Upper lobe of right lung (tissue), 1 donor: ENCODE measurements around the gene APMAP. TPM values are rescaled to one million over a fixed set of nuclear protein-coding genes. Genes with fewer than 3 reads are reported as not detected.

ENCODE experiments used
- ATAC-seq: fragments of 200-7000 bp; cut with Tn5 transposase; one replicate; pipeline ENCODE4 v1.9.1; 2020; ENCODE audit warnings: mild to moderate bottlenecking, moderate library complexity
- DNase-seq: peaks from one replicate; pipeline ENCODE4 v3.0.0-alpha.2; 2020
- H3K27ac ChIP-seq: fragments of 200-600 bp; one replicate; pipeline ENCODE4 v1.8.0; 2022
- H3K27me3 ChIP-seq: fragments of 200-600 bp; one replicate; pipeline ENCODE4 v1.8.0; 2022; ENCODE audit warnings: mild to moderate bottlenecking
- H3K36me3 ChIP-seq: fragments of 200-600 bp; one replicate; pipeline ENCODE4 v1.8.0; 2022
- H3K4me1 ChIP-seq: fragments of 200-600 bp; one replicate; pipeline ENCODE4 v1.8.0; 2022
- H3K4me3 ChIP-seq: fragments of 200-600 bp; one replicate; pipeline ENCODE4 v1.8.0; 2022; ENCODE audit warnings: mild to moderate bottlenecking
- H3K9me3 ChIP-seq: fragments of 200-600 bp; one replicate; pipeline ENCODE4 v1.8.0; 2022
- intact Hi-C: fragments of 100-400 bp; cut with DNase I; formaldehyde crosslinking; loops from one replicate; pipeline ENCODE4 v1.11.0; 2022
- total RNA-seq: library from RNA; stranded (reverse); fragmentation: NEBNext Ultra II Directional; extraction: Animal tissue kit (Norgen Biotek cat#: 25700); gene quantifications from one replicate; pipeline ENCODE4 v1.2.1, GENCODE V29; 2021
- TF ChIP-seq, protein P1 (sequence below): fragments of 200-600 bp; IDR thresholded peaks from one replicate; pipeline ENCODE4 v1.8.0; 2022; ENCODE audit warnings: antibody characterized with exemption
- donor health status: DM: no; HTN: yes; CAD: no; lungs with severe emphysema.

APMAP gene
- total RNA-seq, 1 donor from 2014 or later: 73.5 TPM

DNA sequence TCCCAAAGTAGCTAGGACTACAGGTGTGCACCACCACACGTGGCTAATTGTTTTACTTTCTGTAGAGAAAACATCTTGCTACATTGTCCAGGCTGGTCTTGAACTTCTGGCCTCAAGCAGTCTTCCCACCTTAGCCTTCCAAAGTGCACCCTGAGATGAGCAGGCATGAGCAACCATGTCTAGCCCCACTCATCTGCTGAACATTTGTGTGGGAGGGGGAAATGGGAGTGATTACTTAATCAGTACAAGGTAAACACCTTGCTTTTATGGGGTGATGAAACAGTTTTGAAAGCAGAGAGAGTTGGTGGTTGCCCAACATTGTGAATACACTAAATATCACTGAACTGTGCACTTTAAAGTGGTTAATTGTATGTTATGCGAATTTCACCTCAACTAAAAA is 5.3 kb downstream of the APMAP start:
- Histone ChIP-seq H3K9me3 (no peaks in the 10 kb centered on the region), H3K4me3 (no peak overlapping the region), H3K36me3 (no peaks in the 10 kb centered on the region), H3K27me3 (no peaks in the 10 kb centered on the region), H3K4me1 (peaks cover 24% of the 10 kb centered on the region), H3K27ac (no peak overlapping the region)
- TF ChIP-seq, protein P1, sequence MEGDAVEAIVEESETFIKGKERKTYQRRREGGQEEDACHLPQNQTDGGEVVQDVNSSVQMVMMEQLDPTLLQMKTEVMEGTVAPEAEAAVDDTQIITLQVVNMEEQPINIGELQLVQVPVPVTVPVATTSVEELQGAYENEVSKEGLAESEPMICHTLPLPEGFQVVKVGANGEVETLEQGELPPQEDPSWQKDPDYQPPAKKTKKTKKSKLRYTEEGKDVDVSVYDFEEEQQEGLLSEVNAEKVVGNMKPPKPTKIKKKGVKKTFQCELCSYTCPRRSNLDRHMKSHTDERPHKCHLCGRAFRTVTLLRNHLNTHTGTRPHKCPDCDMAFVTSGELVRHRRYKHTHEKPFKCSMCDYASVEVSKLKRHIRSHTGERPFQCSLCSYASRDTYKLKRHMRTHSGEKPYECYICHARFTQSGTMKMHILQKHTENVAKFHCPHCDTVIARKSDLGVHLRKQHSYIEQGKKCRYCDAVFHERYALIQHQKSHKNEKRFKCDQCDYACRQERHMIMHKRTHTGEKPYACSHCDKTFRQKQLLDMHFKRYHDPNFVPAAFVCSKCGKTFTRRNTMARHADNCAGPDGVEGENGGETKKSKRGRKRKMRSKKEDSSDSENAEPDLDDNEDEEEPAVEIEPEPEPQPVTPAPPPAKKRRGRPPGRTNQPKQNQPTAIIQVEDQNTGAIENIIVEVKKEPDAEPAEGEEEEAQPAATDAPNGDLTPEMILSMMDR: no peak
- DNase-seq (no peak), ATAC-seq (peak; percentile 29)
- intact Hi-C loops: no loop called here

DNA sequence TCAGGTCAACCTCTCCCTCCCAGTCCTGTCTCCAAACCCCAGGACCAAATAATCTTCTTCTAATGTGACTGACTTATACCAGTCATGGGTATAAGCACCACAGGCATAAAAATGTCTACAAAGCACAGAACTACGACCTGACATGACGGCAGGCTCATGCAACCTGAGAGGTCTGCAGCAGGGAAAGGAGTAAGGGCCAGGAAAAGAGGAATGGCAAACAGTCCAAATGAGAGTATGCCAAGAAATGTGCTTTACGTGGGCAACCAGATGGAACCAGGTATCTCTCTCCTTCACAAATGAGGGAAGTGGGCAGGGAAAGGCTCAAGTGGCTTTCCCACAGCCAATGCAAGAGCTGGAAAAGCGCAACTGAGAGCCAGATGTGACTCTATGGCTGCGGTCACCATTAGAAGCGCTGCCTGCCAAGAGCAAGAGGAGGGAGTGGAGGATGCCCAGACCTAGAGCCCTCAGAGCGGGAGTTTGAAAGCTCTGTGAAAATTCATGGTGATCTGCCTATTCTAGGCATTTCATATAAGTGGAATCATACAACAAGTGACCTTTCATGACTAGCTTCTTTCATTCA is 6.0 kb downstream of the APMAP start:
- no peak overlapping the region for H3K4me3 ChIP-seq
- H3K9me3 ChIP-seq: no peaks in the 10 kb centered on the region
- TF ChIP-seq, protein P1: no peak
- H3K27ac ChIP-seq: no peak overlapping the region
- peak; percentile 29 for DNase-seq
- H3K27me3 ChIP-seq: no peaks in the 10 kb centered on the region
- ATAC-seq: no peak
- intact Hi-C loops: no loop called here
- H3K4me1 ChIP-seq: peaks cover 22% of the 10 kb centered on the region
- H3K36me3 ChIP-seq: peaks cover 4% of the 10 kb centered on the region

DNA sequence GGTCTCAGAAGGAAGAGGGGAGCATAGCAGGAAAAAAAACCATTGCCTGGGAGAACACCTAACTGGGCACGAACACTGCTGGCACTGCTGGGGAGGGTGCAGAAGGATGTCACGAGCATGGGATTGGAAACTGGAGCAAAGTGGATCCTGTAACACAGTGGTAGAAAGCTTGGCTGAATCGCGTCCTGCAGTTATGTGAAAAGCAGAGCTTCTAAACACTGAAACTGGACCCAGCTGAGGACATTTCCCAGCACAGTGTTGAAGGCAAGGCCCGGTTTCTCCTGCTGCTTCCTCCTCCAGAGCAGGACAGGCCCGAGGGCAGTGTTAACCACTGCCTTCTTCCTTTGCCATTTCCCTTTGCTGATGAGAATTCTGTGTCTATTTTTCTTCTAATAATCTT is 6.7 kb downstream of the APMAP start:
- peak; percentile 12 for ATAC-seq
- Histone ChIP-seq H3K4me1 (peaks cover 15% of the 10 kb centered on the region), H3K27me3 (no peaks in the 10 kb centered on the region), H3K36me3 (peaks cover 11% of the 10 kb centered on the region), H3K9me3 (no peaks in the 10 kb centered on the region), H3K27ac (peak overlapping the region; percentile 38), H3K4me3 (no peak overlapping the region)
- intact Hi-C loops: no loop called here
- DNase-seq: no peak
- TF ChIP-seq, protein P1: no peak

DNA sequence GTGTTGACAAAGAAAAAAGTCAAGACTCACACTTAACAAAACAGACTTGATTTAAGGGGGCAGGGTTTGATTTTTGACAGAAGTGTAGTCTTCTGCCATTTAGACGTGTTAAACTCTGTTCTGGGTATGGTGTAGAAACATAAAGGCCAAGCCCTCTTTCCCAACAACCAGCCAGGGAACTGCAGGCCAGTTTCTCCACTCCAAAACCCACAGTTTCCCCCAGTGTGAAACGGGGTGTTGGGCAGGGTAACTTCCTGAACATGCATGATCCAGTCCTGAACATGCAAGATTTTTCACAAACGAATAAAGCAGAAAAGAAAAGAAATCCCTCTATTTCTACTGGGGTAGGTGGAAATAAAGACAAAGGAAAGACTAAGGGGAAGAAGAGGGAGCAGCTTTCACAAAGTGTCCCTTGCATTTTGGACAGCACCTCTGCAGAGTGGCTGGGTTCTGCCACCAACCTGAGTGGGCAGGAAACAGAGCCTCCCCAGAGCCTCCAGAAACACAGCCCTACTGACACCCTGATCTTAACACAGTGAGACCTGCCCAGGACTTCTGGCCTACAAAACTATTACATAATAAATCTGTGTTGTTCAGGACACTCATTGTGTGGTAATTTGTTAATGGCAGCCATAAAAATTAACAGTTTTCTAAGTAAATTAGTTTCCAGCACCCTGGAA is 7.5 kb downstream of the APMAP start:
- H3K27me3 ChIP-seq: no peaks in the 10 kb centered on the region
- ATAC-seq: peak; percentile 69
- H3K27ac ChIP-seq: peak overlapping the region; percentile 38
- H3K36me3 ChIP-seq: peaks cover 17% of the 10 kb centered on the region
- DNase-seq: peak; percentile 53
- H3K4me1 ChIP-seq: peaks cover 15% of the 10 kb centered on the region
- TF ChIP-seq, protein P1: no peak
- no peaks in the 10 kb centered on the region for H3K9me3 ChIP-seq
- no peak overlapping the region for H3K4me3 ChIP-seq
- intact Hi-C loops: no loop called here

DNA sequence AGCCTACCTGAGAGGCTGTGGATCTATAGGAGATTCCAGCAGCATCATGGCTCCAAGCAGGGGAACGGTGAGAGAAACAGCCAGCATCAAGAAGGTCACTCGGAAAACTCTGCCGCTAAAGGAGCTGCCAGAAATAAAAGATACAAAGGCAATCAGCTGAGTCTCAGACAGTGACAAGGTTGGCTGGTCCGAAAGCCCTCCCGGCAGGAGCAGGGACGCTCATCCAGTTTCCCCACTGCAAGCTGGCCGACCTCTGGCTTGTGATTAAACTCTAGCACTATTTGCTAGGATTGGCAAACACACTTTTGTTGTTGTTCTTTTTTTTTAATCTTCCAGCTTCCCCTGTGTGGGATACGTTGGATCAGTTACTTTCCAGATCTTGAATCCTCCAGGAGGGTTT is 8.7 kb downstream of the APMAP start:
- Histone ChIP-seq H3K27me3 (no peaks in the 10 kb centered on the region), H3K4me1 (peaks cover 15% of the 10 kb centered on the region), H3K4me3 (no peak overlapping the region), H3K9me3 (no peaks in the 10 kb centered on the region), H3K36me3 (peaks cover 19% of the 10 kb centered on the region), H3K27ac (no peak overlapping the region)
- TF ChIP-seq, protein P1: no peak
- intact Hi-C loops: no loop called here
- ATAC-seq (no peak), DNase-seq (no peak)
